ENCODE data around the gene UNC13C.

DNA sequence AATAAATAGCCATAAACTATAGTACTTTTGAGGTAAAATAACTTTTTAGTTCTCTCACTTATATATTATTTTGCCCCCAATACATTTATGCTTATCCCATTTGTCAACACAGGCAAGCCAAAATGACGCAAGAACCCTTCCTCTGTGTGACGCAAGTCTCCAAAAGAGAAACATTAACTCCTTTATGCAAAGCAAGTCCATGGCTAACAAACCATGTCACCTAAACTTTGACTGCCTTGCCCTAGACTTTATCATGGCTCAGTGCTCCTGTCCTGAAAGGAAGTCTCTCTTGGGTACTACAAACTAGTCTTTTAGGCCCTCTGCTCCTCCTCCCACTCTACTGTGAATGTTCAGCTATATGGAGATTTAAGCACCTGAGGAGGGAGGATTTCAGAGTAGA is 230.5 kb downstream of the UNC13C start:
- TF ChIP-seq, protein P1, sequence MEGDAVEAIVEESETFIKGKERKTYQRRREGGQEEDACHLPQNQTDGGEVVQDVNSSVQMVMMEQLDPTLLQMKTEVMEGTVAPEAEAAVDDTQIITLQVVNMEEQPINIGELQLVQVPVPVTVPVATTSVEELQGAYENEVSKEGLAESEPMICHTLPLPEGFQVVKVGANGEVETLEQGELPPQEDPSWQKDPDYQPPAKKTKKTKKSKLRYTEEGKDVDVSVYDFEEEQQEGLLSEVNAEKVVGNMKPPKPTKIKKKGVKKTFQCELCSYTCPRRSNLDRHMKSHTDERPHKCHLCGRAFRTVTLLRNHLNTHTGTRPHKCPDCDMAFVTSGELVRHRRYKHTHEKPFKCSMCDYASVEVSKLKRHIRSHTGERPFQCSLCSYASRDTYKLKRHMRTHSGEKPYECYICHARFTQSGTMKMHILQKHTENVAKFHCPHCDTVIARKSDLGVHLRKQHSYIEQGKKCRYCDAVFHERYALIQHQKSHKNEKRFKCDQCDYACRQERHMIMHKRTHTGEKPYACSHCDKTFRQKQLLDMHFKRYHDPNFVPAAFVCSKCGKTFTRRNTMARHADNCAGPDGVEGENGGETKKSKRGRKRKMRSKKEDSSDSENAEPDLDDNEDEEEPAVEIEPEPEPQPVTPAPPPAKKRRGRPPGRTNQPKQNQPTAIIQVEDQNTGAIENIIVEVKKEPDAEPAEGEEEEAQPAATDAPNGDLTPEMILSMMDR (IDR thresholded peaks at IDR 0.05; ENCODE audit: poor library complexity, severe bottlenecking) = no peak
- TF ChIP-seq, protein P2, sequence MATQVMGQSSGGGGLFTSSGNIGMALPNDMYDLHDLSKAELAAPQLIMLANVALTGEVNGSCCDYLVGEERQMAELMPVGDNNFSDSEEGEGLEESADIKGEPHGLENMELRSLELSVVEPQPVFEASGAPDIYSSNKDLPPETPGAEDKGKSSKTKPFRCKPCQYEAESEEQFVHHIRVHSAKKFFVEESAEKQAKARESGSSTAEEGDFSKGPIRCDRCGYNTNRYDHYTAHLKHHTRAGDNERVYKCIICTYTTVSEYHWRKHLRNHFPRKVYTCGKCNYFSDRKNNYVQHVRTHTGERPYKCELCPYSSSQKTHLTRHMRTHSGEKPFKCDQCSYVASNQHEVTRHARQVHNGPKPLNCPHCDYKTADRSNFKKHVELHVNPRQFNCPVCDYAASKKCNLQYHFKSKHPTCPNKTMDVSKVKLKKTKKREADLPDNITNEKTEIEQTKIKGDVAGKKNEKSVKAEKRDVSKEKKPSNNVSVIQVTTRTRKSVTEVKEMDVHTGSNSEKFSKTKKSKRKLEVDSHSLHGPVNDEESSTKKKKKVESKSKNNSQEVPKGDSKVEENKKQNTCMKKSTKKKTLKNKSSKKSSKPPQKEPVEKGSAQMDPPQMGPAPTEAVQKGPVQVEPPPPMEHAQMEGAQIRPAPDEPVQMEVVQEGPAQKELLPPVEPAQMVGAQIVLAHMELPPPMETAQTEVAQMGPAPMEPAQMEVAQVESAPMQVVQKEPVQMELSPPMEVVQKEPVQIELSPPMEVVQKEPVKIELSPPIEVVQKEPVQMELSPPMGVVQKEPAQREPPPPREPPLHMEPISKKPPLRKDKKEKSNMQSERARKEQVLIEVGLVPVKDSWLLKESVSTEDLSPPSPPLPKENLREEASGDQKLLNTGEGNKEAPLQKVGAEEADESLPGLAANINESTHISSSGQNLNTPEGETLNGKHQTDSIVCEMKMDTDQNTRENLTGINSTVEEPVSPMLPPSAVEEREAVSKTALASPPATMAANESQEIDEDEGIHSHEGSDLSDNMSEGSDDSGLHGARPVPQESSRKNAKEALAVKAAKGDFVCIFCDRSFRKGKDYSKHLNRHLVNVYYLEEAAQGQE (IDR thresholded peaks at IDR 0.05; ENCODE audit: borderline replicate concordance) = no peak

Measured in neural cell (in vitro differentiated cells).